IPS-20b (cell line): ENCODE results near the gene OR2D3.
"Not testable (repeated sequence)": the region's sequence is repeated elsewhere in the genome, so short reads cannot be mapped to it uniquely, and the experiment has no call there.

Experiments used
- H3K27ac ChIP-seq: one replicate; pipeline ENCODE4 v1.5.1; 2013; ENCODE audit warnings: low read length
- H3K27me3 ChIP-seq: 2 replicates; pipeline ENCODE4 v1.6.1; 2013; ENCODE audit warnings: mild to moderate bottlenecking, low read length, inconsistent platforms; ENCODE audit not compliant: insufficient read depth
- H3K36me3 ChIP-seq: 2 replicates; pipeline ENCODE4 v1.6.1; 2013; ENCODE audit warnings: low read depth, mild to moderate bottlenecking, inconsistent platforms, low read length, moderate library complexity; ENCODE audit not compliant: insufficient read depth
- H3K4me1 ChIP-seq: 2 replicates; pipeline ENCODE4 v1.6.1; 2013; ENCODE audit warnings: mild to moderate bottlenecking, control low read depth, inconsistent platforms, low read length, moderate library complexity; ENCODE audit not compliant: insufficient read depth
- H3K4me3 ChIP-seq: 2 replicates; pipeline ENCODE4 v1.5.1; 2013; ENCODE audit warnings: mild to moderate bottlenecking, low read length, inconsistent platforms
- H3K9ac ChIP-seq: 2 replicates; pipeline ENCODE4 v1.6.1; 2013; ENCODE audit warnings: low read depth, mild to moderate bottlenecking, inconsistent platforms, low read length, moderate library complexity
- H3K9me3 ChIP-seq: 2 replicates; pipeline ENCODE4 v1.6.1; 2013; ENCODE audit warnings: mild to moderate bottlenecking, low read depth, low read length, inconsistent platforms; ENCODE audit not compliant: insufficient read depth

The OR2D3 gene

GRCh38 chr11:6920702-6921101 is at the start of gene OR2D3:
OR2D3 (plus strand) TSS chr11:6921002; CDS start chr11:6921002, 0 bp downstream.
- Histone ChIP-seq H3K27ac (no peak within 1 kb of the TSS), H3K9me3 (no peaks in the 10 kb centered on the region), H3K4me3 (no peak within 1 kb of the TSS), H3K4me1 (peaks cover 3% of the 10 kb centered on the region; the same call in 1 of the 2 replicates), H3K36me3 (no peaks in the 10 kb centered on the region), H3K27me3 (no peaks in the 10 kb centered on the region), H3K9ac (no peak within 1 kb of the TSS)

GRCh38 chr11:6871278-6871677 is 49.5 kb upstream of the OR2D3 start:
- Histone ChIP-seq H3K27ac (no peak overlapping the region), H3K9ac (no peak overlapping the region), H3K4me3 (no peak overlapping the region), H3K27me3 (no peaks in the 10 kb centered on the region), H3K9me3 (no peaks in the 10 kb centered on the region), H3K4me1 (no peaks in the 10 kb centered on the region), H3K36me3 (no peaks in the 10 kb centered on the region)

- Histone ChIP-seq H3K9ac (no peak overlapping the region), H3K36me3 (no peaks in the 10 kb centered on the region), H3K9me3 (no peaks in the 10 kb centered on the region), H3K27ac (no peak overlapping the region), H3K4me3 (no peak overlapping the region), H3K4me1 (no peaks in the 10 kb centered on the region), H3K27me3 (no peaks in the 10 kb centered on the region)
Observed at GRCh38 chr11:6875761-6876160, 45.0 kb upstream of the OR2D3 start.

- no peaks in the 10 kb centered on the region for H3K9me3 ChIP-seq
- no peak within 1 kb of the TSS for H3K4me3 ChIP-seq
- no peak within 1 kb of the TSS for H3K9ac ChIP-seq
- H3K27me3 ChIP-seq = no peaks in the 10 kb centered on the region
- H3K4me1 ChIP-seq = no peaks in the 10 kb centered on the region
- no peaks in the 10 kb centered on the region for H3K36me3 ChIP-seq
- H3K27ac ChIP-seq = no peak within 1 kb of the TSS
Observed at GRCh38 chr11:6876325-6876724, 44.5 kb upstream of the OR2D3 start, which contains the start of gene OR10A4. OR10A4 (plus strand) TSS chr11:6876625; CDS start chr11:6876648, 23 bp downstream.

GRCh38 chr11:6876914-6877313 is 43.9 kb upstream of the OR2D3 start:
- no peak overlapping the region for H3K4me3 ChIP-seq
- H3K4me1 ChIP-seq = no peaks in the 10 kb centered on the region
- H3K27ac ChIP-seq = no peak overlapping the region
- no peaks in the 10 kb centered on the region for H3K9me3 ChIP-seq
- H3K27me3 ChIP-seq = no peaks in the 10 kb centered on the region
- no peak overlapping the region for H3K9ac ChIP-seq
- no peaks in the 10 kb centered on the region for H3K36me3 ChIP-seq

- Histone ChIP-seq H3K9me3 (no peaks in the 10 kb centered on the region), H3K9ac (no peak overlapping the region), H3K27me3 (no peaks in the 10 kb centered on the region), H3K4me3 (no peak overlapping the region), H3K4me1 (no peaks in the 10 kb centered on the region), H3K27ac (no peak overlapping the region), H3K36me3 (no peaks in the 10 kb centered on the region)
Observed at GRCh38 chr11:6882751-6883150, 38.1 kb upstream of the OR2D3 start.

- H3K36me3 ChIP-seq, H3K27ac ChIP-seq, H3K27me3 ChIP-seq, H3K4me3 ChIP-seq, H3K9ac ChIP-seq, H3K9me3 ChIP-seq, H3K4me1 ChIP-seq: not testable (repeated sequence)
Observed at GRCh38 chr11:6887711-6888110, 33.1 kb upstream of the OR2D3 start.

- H3K9me3 ChIP-seq = no peaks in the 10 kb centered on the region; the same call in 1 of the 2 replicates
- no peak overlapping the region for H3K4me3 ChIP-seq
- no peaks in the 10 kb centered on the region for H3K27me3 ChIP-seq
- H3K36me3 ChIP-seq = no peaks in the 10 kb centered on the region
- no peak overlapping the region for H3K27ac ChIP-seq
- H3K9ac ChIP-seq = no peak overlapping the region
- H3K4me1 ChIP-seq = no peaks in the 10 kb centered on the region
Observed at GRCh38 chr11:6888830-6889229, 32.0 kb upstream of the OR2D3 start.

- no peaks in the 10 kb centered on the region; the same call in 1 of the 2 replicates for H3K9me3 ChIP-seq
- H3K27ac ChIP-seq = no peak overlapping the region
- H3K9ac ChIP-seq = no peak overlapping the region
- no peaks in the 10 kb centered on the region for H3K27me3 ChIP-seq
- no peak overlapping the region for H3K4me3 ChIP-seq
- H3K36me3 ChIP-seq = no peaks in the 10 kb centered on the region
- no peaks in the 10 kb centered on the region for H3K4me1 ChIP-seq
Observed at GRCh38 chr11:6889835-6890234, 31.0 kb upstream of the OR2D3 start.

GRCh38 chr11:6892400-6892799 is 28.4 kb upstream of the OR2D3 start, which contains the start of gene OR2D2:
OR2D2 (minus strand) TSS chr11:6892500; CDS start chr11:6892500, 0 bp downstream.
- Histone ChIP-seq H3K4me3 (no peak within 1 kb of the TSS), H3K36me3 (no peaks in the 10 kb centered on the region), H3K9ac (no peak within 1 kb of the TSS), H3K9me3 (no peaks in the 10 kb centered on the region; the same call in 1 of the 2 replicates), H3K27me3 (no peaks in the 10 kb centered on the region), H3K4me1 (no peaks in the 10 kb centered on the region), H3K27ac (no peak within 1 kb of the TSS)

GRCh38 chr11:6894097-6894496 is 26.7 kb upstream of the OR2D3 start:
- no peaks in the 10 kb centered on the region for H3K36me3 ChIP-seq
- H3K9me3 ChIP-seq = no peaks in the 10 kb centered on the region
- no peaks in the 10 kb centered on the region for H3K4me1 ChIP-seq
- H3K4me3 ChIP-seq = no peak overlapping the region
- no peak overlapping the region for H3K27ac ChIP-seq
- no peaks in the 10 kb centered on the region for H3K27me3 ChIP-seq
- no peak overlapping the region for H3K9ac ChIP-seq

- Histone ChIP-seq H3K27ac (no peak overlapping the region), H3K4me3 (no peak overlapping the region), H3K9me3 (no peaks in the 10 kb centered on the region), H3K27me3 (no peaks in the 10 kb centered on the region), H3K36me3 (no peaks in the 10 kb centered on the region), H3K4me1 (no peaks in the 10 kb centered on the region), H3K9ac (no peak overlapping the region)
Observed at GRCh38 chr11:6895010-6895409, 25.8 kb upstream of the OR2D3 start.
